Suprapubic skin (tissue), 4 donors: Measurements from ENCODE around the gene COL15A1. TPM values are rescaled to one million over a fixed set of nuclear protein-coding genes. Genes with fewer than 3 reads are reported as not detected.

Experiments
- DNase-seq, 2 donors: peaks; one replicate each; pipeline ENCODE4 v3.0.0-alpha.2; 2019; ENCODE audit warnings: low spot score in 2 of 2
- H3K27ac ChIP-seq: fragments of 200-600 bp; sonication (generic); one replicate; pipeline ENCODE4 v1.5.1; 2019
- H3K27me3 ChIP-seq: fragments of 200-600 bp; sonication (generic); one replicate; pipeline ENCODE4 v1.5.1; 2019
- H3K36me3 ChIP-seq: fragments of 200-600 bp; sonication (generic); one replicate; pipeline ENCODE4 v1.5.1; 2019
- H3K4me1 ChIP-seq: fragments of 200-600 bp; sonication (generic); one replicate; pipeline ENCODE4 v1.5.1; 2019
- H3K4me3 ChIP-seq: fragments of 200-600 bp; sonication (generic); one replicate; pipeline ENCODE4 v1.5.1; 2019; ENCODE audit warnings: mild to moderate bottlenecking
- H3K9me3 ChIP-seq: fragments of 200-600 bp; sonication (generic); one replicate; pipeline ENCODE4 v1.5.1; 2019
- EP300 ChIP-seq: sonication (generic); formaldehyde crosslinking; IDR thresholded peaks from one replicate; pipeline ENCODE4 v1.6.1; 2017; ENCODE audit warnings: antibody characterized with exemption
- POLR2A ChIP-seq, 2 donors: fragments of 450-650 bp; IDR thresholded peaks; one replicate each; pipeline ENCODE4 v1.6.1; 2017; ENCODE audit warnings: antibody characterized with exemption in 2 of 2, mild to moderate bottlenecking in 2 of 2, moderate library complexity in 2 of 2
- POLR2AphosphoS5 ChIP-seq, 3 donors: sonication (generic); formaldehyde crosslinking; IDR thresholded peaks; one replicate each; pipeline ENCODE4 v1.6.1; 2017; ENCODE audit warnings: antibody characterized with exemption in 3 of 3
- WGBS: methylation state at CpG from one replicate; pipeline ENCODE4 v1.1.5; 2018; 5-methylcytosine and 5-hydroxymethylcytosine counted together
- total RNA-seq, 4 donors: library from RNA; depleted of rRNA; stranded (reverse); fragments of >200 nt; gene quantifications; one replicate each; pipeline ENCODE4 v1.1.0, GENCODE V29; 2016
- TF ChIP-seq, protein P1 (sequence below), 2 donors: fragments of 200-600 bp in 1 of 2; fragments of 450-650 bp in 1 of 2; sonication (generic) in 1 of 2; IDR thresholded peaks; one replicate each; pipeline ENCODE4 v1.5.1; 2016 to 2019; ENCODE audit warnings: antibody characterized with exemption in 2 of 2, mild to moderate bottlenecking in 1 of 2, moderate library complexity in 1 of 2

Gene COL15A1
- total RNA-seq, 4 donors from 2014 or later: 8.0 to 15.0 (median 9.3) TPM

DNA sequence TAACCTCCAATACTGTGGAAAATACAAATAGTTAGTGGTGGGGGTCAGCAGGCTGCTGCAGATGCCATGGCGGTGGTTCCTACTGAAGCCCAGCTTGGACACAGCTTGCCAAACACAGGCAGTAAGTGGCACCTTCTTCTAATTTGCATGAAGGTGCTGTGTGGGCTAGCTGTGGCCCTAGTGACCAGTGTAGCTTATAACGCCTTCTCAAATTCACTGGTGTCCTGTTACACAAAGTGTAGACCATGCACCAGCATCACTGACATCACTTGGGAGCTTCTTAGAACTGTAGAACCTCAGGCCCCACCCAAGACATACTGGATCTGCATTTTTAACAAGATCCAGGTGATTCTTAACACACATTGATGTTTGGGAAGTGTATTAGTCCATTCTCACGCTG, 102.4 kb downstream of the COL15A1 start:
- DNase-seq: no peak
- H3K27me3 ChIP-seq: no peaks in the 10 kb centered on the region
- no peaks in the 10 kb centered on the region for H3K9me3 ChIP-seq
- 79% methylated on average over 3 of the region's 3 CpGs for WGBS
- TF ChIP-seq POLR2A (IDR thresholded peaks at IDR 0.05) (no peak), POLR2AphosphoS5 (IDR thresholded peaks at IDR 0.05) (no peak)
- TF ChIP-seq, protein P1, sequence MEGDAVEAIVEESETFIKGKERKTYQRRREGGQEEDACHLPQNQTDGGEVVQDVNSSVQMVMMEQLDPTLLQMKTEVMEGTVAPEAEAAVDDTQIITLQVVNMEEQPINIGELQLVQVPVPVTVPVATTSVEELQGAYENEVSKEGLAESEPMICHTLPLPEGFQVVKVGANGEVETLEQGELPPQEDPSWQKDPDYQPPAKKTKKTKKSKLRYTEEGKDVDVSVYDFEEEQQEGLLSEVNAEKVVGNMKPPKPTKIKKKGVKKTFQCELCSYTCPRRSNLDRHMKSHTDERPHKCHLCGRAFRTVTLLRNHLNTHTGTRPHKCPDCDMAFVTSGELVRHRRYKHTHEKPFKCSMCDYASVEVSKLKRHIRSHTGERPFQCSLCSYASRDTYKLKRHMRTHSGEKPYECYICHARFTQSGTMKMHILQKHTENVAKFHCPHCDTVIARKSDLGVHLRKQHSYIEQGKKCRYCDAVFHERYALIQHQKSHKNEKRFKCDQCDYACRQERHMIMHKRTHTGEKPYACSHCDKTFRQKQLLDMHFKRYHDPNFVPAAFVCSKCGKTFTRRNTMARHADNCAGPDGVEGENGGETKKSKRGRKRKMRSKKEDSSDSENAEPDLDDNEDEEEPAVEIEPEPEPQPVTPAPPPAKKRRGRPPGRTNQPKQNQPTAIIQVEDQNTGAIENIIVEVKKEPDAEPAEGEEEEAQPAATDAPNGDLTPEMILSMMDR (IDR thresholded peaks at IDR 0.05): no peak
- peaks cover 5% of the 10 kb centered on the region for H3K4me1 ChIP-seq
- H3K4me3 ChIP-seq: no peak overlapping the region
- peaks cover 4% of the 10 kb centered on the region for H3K36me3 ChIP-seq
- H3K27ac ChIP-seq: no peak overlapping the region

DNA sequence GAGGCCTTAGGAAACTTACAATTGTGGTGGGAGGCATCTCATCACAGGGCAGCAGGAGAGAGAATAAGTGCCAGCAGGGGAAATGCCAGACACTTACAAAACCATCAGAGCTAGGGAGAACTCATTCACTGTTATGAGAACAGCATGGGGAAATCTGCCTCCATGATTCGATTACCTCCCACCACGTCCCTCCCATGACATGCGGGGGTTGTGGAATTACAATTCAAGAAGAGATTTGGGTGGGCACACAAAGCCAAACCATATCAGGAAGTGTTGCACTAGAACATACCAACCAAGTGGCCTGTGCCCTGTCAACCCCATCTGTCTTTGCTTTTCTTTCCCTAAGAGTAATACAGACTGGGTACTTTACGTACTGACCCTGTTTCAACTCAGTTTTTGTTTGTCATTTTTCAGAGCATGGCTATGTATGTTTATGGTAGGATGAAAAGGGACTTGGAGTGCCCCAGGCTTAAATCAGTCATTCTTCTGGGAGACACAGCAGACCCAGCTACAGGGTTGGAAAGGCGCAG, 102.9 kb downstream of the COL15A1 start:
- peaks cover under 1% of the 10 kb centered on the region for H3K4me1 ChIP-seq
- no peak overlapping the region for H3K27ac ChIP-seq
- peaks cover 4% of the 10 kb centered on the region for H3K36me3 ChIP-seq
- WGBS: 77% methylated on average over 5 of the region's 5 CpGs
- no peaks in the 10 kb centered on the region for H3K9me3 ChIP-seq
- TF ChIP-seq POLR2A (IDR thresholded peaks at IDR 0.05) (no peak), EP300 (no peak), POLR2AphosphoS5 (IDR thresholded peaks at IDR 0.05) (no peak)
- TF ChIP-seq, protein P1 (IDR thresholded peaks at IDR 0.05): no peak
- no peak overlapping the region for H3K4me3 ChIP-seq
- DNase-seq: no peak
- H3K27me3 ChIP-seq: no peaks in the 10 kb centered on the region

DNA sequence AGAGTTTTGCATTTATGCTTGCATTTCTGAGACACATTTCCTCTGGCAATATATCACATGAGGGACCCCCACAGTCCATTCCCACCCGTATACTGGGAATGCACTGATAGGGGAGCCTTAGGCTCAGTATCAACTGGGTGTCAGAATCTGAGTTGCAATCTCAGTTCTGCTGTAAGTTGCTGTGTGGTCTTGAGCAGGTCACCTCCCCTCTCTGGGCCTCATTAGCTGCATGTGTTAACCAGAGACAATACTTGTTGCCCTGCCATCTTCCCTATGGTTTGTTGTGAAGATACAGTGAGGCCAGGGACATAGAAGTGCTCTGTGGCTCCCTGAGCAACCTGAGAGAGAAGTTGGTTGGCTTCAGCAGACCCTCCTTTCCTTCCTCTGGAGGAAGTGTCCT, 105.5 kb downstream of the COL15A1 start:
- Histone ChIP-seq H3K9me3 (no peaks in the 10 kb centered on the region), H3K36me3 (peaks cover 4% of the 10 kb centered on the region), H3K4me1 (no peaks in the 10 kb centered on the region), H3K27ac (no peak overlapping the region), H3K27me3 (no peaks in the 10 kb centered on the region), H3K4me3 (no peak overlapping the region)
- TF ChIP-seq EP300 (no peak), POLR2A (IDR thresholded peaks at IDR 0.05) (no peak), POLR2AphosphoS5 (IDR thresholded peaks at IDR 0.05) (no peak)
- TF ChIP-seq, protein P1 (IDR thresholded peaks at IDR 0.05): no peak
- no peak for DNase-seq
- 78% methylated on average over 1 of the region's 1 CpG for WGBS

DNA sequence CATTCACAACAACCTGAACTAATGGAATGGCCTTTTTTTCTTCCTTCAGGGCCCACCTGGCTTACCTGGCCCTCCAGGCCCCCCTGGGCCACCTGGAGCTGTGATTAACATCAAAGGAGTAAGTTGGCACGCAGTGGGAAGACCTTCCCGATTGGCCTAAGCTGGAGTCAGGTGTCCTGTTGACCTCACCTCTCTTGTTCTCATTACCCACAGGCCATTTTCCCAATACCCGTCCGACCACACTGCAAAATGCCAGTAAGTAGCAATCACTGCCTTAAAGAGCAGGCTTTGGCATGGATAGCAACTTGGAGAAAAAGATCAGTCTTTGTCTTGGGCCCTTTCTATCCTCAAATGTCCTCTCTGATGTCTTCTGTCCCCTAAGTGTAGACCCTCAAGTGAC, 105.9 kb downstream of the COL15A1 start:
- Histone ChIP-seq H3K36me3 (peaks cover 4% of the 10 kb centered on the region), H3K4me3 (no peak overlapping the region), H3K27me3 (no peaks in the 10 kb centered on the region), H3K27ac (no peak overlapping the region), H3K9me3 (no peaks in the 10 kb centered on the region), H3K4me1 (no peaks in the 10 kb centered on the region)
- no peak for DNase-seq
- WGBS: 73% methylated on average over 4 of the region's 4 CpGs
- no peak for TF ChIP-seq EP300
- no peak for TF ChIP-seq POLR2AphosphoS5 (IDR thresholded peaks at IDR 0.05)
- no peak for TF ChIP-seq POLR2A (IDR thresholded peaks at IDR 0.05)
- TF ChIP-seq, protein P1 (IDR thresholded peaks at IDR 0.05): no peak

DNA sequence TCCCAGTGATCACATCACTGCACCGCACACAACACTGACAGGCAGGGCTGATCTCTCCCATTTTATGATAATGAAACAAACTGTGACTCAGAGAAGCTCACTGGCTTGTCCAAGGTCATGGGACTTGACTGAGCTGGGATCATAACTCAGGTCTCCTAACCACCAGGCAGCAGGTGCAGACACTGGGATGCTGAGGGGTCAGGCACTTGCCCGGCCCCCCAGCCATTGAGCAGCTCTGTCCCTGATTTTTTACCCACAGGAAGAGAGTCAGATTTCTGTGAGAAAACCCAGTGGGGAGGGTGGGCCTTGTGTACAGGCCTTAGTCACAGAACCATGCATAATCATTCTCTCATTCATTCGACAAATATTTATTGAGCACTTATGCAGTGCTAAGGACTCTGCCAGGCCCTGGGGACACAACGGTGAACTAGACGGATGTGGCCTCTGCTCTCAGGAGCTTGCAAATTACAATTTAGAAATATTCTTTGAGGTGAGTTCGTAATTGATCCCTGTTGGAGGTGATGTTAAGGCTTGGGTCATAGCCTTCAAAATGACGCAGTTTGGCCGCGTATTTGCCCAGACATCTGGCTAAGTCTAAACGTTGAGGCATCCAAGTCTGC, 106.7 kb downstream of the COL15A1 start:
- no peak overlapping the region for H3K27ac ChIP-seq

More for the DNA sequence above, 106.7 kb downstream of the COL15A1 start:
- Histone ChIP-seq H3K4me1 (no peaks in the 10 kb centered on the region), H3K36me3 (no peaks in the 10 kb centered on the region), H3K9me3 (no peaks in the 10 kb centered on the region), H3K4me3 (no peak overlapping the region), H3K27me3 (no peaks in the 10 kb centered on the region)
- TF ChIP-seq POLR2AphosphoS5 (IDR thresholded peaks at IDR 0.05) (no peak), EP300 (no peak), POLR2A (IDR thresholded peaks at IDR 0.05) (no peak)
- TF ChIP-seq, protein P1 (IDR thresholded peaks at IDR 0.05): no peak
- WGBS: 85% methylated on average over 9 of the region's 10 CpGs
- DNase-seq: no peak
